ENCODE results near the gene UNC5CL.

UNC5CL gene

GRCh38 chr6:41039060-41039998 is at the start of gene UNC5CL:
Gene UNC5CL (minus strand): TSS chr6:41039221. CDS start chr6:41035074, 4,147 bp downstream.
- peak; percentile 25 for DNase-seq (ENCODE audit: low read depth)

- no peak for DNase-seq (ENCODE audit: low read depth)
Observed at GRCh38 chr6:41088451-41088850, 49.4 kb upstream of the UNC5CL start.

DNA sequence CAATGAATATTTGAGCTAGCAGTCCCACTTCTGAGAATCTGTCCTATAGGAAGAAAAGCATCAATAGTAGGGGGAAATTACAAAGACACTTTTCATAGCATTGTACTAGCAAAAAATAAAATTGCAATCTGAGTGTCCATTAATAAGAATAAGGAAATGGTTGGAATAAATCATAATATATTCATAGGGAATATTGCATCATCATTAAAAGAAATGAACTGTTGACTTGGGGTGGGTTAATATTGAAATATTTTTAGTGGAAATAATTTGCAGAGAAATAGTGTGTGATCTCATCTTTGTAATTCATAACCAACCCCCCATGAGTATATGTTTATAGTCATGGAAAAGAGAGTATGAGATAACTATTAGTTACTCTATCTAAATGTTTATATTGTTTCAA is 46.2 kb upstream of the UNC5CL start:
- DNase-seq (ENCODE audit: low read depth) = no peak

DNA sequence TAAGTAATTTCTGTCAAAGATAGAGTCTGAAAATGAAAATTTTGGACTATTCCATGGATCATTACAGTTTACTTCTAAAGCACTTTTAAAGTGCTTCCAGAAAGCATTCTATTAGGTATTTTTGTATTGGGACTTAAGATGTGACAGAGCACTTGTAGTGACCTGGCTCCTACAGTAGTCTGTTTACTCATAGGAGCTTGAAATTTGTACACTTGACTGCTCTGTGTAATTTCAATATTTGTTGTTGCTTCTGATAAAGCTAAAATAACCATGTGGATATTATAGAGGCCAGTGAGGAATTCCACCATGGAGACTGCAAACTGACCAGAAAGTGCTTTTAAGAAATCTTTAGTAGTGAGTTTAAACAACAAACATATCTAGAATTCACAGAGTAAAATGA is 44.1 kb upstream of the UNC5CL start:
- no peak for DNase-seq (ENCODE audit: low read depth)

DNA sequence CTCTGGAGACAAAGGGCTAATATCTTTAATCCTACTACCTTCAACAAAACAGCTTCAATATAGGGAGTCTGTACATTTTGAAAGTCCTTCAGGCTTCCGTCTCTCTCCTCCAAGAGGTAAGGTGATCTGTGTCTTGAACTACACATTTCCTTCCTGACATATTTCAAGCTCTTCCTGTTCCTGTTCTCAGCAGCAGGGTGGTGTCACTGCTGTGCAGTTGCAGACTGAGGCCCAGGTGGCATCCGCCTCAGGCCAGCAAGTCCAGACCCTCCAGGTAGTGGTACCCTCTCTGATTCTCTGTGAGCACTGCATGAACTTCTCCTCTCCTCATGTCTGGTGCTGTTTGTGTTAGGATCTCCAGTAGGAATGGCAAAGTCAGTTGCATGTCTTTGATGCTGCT is 41.6 kb upstream of the UNC5CL start:
- DNase-seq (ENCODE audit: low read depth) = no peak

GRCh38 chr6:41079080-41079479 is 40.1 kb upstream of the UNC5CL start:
- no peak for DNase-seq (ENCODE audit: low read depth)

- no peak for DNase-seq (ENCODE audit: low read depth)
Observed at GRCh38 chr6:41078101-41078500, 39.1 kb upstream of the UNC5CL start.

DNA sequence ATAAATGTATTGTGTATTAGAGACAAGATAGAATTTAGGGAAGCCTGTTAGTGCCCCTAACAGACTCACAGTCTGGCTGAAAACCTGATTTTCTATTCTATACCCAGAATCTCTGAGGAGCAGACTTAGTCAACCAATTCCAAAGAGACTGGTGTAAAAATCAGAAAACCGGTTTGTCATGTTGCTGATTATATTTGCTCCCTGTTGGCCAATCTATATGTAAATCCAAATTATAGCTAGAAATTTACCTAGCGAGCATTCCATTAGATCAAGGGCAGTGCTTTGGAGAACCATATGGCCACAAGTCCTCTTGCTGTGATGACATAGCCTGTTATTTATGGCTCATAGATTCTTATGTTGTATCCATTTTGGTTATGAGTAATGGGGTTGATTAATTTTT is 38.5 kb upstream of the UNC5CL start:
- DNase-seq (ENCODE audit: low read depth) = no peak

- no peak for DNase-seq (ENCODE audit: low read depth)
Observed at GRCh38 chr6:41075651-41076626, 36.9 kb upstream of the UNC5CL start.

DNA sequence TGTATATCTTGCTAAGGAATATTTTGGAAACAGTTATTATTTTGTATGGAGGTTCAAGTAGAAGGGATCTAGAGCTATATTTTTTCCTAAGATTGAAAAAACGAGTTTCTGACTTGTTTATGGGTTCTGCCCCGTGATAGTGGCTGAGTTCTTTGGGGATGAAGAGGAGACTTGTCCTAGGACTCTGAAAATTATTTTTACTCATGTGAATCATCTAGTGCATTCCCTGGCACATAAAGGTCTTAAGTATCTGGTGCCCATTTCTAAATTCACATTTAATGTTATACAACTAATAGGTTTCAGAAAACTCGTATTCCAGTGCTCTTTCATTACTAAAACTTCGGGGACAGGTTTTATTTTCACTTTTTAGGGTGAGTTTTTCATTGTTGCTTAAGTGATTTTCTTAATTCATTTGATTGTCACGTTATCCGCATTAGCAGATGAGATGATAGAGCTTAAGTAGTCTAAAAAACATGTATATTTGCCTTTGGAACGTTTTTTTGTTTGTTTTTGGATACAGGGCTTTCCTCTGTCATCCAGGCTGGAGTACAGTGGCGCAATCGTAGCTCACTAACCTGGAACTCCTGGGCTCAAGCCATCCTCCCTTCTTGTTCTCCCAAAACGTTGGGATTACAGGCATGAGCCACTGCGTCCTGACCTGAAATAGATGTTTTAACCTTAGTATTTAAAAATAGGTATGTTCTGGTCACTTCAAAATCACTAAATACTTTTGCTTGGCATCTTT is 35.8 kb upstream of the UNC5CL start:
- DNase-seq (ENCODE audit: low read depth) = no peak

DNA sequence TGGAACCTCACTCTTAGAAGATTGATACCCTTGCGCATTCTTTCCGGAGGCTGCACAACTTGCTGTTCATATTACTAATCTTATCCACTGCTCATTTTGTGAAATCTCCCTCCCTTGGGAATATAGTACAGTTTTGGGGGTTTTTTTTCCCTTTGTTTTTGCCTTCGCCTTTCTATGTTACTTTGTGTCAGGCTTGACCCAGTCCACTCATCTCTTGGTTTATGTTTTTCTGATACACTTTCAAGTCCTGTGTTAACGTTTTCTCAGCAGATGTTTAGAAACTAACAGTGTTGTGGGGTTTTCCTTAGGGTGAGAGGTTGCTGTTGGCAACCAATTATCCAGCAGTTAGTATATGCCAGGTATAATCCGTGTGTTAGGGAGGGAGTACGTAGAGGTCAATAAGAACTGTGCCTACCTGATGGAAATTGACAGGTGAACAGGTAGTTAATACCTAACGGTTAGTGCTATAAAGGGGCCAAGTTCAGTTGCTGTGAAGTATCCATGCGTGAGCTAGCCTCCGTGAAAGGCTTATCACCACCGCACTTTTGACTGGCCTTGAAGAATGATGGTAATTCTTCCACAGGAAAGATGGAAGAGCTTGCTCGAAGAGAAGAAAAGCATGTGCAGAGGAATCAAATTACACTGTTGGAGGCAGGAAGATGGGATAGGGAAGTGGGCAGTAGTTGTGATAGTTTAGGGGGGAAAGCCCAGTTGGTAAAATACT is 35.1 kb upstream of the UNC5CL start:
- DNase-seq (ENCODE audit: low read depth) = no peak

DNA sequence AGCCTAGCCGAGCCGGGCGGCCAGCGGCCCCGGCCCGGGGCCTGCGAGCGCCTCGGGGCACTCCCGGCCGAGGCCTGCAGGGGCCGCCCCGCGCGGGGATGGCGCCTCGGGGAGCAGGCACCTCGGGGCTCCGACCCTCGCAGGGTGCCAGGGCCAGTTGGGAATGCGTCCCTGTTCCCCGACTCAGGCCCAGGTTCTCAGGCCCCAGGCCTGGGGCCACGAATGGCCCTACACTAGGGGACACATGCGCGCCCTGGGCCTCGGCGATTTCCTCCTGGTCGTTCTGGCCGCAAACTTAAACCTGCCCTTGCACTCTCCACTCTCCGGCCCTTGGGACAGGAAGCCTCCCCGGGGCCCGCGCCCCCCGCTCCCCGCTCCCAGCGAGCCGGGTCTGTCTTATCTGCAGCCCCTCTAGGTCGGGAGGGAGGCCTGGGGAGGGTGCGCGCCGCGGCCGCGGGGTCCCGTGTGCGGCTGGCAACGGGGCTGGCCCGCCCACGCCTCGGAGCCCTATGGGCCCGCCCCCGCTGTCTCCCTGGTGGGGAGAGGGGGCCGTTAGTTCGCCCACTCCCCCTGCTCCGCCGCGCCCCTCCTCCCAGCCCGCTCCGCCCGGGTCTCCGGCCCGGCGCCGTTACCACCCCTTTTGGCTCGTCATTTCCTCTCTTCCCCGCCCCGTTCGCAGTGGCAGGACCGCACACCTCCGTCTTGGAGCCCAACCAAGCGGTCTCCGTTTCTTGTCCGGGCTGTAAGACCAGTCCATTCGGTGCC is 34.4 kb upstream of the UNC5CL start:
- DNase-seq (ENCODE audit: low read depth) = peak; percentile 62

- peak; percentile 100 for DNase-seq (ENCODE audit: low read depth)
Observed at GRCh38 chr6:41072836-41073202, 33.8 kb upstream of the UNC5CL start, which contains the start of gene NFYA. Gene NFYA (plus strand): TSS chr6:41072974. CDS start chr6:41079090, 6,116 bp downstream.

GRCh38 chr6:41071923-41072835 is 33.2 kb upstream of the UNC5CL start, which contains the start of gene OARD1:
Gene OARD1 (minus strand): TSS chr6:41072356. CDS start chr6:41071634, 722 bp downstream.
- peak; percentile 100 for DNase-seq (ENCODE audit: low read depth)

DNA sequence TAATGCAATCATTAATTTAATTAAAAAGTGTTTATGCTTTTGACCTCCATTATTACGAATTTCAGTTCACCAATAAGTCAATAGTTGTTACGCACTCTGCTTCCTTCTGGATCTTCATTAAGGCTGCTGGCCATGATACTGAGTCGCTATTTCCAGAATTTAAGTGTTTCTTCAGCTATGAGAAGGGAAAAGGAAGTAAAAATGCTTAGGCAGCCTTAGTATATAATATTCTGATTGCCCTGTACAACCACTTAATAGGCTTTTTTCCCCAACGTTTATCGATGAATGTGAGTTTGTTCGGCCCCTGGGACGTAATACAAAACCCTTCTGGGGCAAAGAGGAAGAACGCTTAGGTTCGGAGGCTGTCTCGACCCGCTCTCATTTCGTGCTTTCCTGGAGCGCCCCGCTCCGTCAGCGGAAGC is 32.5 kb upstream of the UNC5CL start:
- DNase-seq (ENCODE audit: low read depth) = no peak

GRCh38 chr6:41066867-41067304 is 27.9 kb upstream of the UNC5CL start:
- DNase-seq (ENCODE audit: low read depth) = peak; percentile 42

DNA sequence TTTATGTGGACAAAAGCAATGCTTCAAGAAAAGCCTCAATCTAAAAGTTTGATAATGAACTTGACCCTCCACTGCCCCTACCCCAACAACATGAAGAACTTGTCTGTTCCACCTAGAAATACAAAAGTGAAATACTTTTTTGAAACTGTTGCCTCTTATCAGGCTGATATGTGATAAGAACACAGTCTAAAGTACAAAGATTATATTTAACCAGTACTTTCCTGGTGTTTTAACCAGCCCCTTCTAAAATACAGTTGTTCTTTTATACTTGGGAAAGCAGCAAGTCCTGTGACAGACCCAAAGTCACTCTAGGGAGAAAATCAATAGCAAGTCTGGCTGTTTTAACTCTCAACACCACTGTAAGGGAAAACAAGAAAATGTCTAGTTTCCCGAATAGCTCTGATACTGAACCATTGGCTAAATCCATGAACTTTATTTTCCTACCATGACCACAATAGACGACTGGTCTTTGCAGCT is 26.6 kb upstream of the UNC5CL start:
- no peak for DNase-seq (ENCODE audit: low read depth)

DNA sequence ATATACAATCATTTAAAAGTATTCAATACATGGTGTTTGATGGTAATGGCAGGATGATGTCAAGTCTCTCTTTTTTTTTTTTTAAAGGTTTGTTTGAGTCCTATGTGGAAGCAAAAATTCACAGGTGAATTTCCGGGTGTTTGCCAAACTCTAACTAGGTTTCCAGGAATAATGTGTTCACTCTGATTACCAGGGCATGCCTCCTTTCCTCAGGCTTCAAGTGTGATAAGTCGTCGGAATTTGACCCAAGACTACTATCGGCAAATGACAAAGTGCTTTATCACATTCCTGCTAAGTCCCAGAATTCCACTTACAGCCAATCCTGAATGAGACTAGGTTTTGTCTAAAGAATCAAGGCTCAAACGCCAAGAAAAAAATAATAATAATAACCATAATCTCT is 25.8 kb upstream of the UNC5CL start:
- no peak for DNase-seq (ENCODE audit: low read depth)

DNA sequence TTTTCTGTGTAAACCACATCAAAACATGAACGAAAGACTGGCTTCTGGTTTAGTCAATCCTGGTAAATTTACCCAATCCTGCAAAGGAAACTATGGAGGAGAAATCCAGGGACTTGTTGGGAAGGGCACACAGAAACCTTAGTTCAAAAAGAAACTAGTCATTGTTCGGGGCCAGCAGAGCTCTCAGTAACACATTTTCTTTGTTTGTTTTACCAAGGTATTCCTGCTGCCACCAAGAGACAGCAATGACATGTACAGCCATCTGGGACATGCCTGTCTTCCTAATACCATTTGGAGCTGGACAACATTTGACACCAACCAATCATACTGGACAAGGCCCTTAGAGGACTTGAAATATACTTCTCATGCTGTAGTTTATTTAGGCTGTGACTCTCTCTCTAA is 24.9 kb upstream of the UNC5CL start:
- DNase-seq (ENCODE audit: low read depth) = no peak
